COLO668 (cell line): ENCODE results near the gene SH3BP1.
"Not testable (repeated sequence)": the region's sequence is repeated elsewhere in the genome, so short reads cannot be mapped to it uniquely, and the experiment has no call there.

ENCODE experiments used
- DNase-seq: peaks from one replicate; lab custom pipeline; 2025; ENCODE audit not compliant: unreplicated experiment; lab: John Stamatoyannopoulos, UW

SH3BP1 gene

GRCh38 chr22:37675930-37676735, 36.7 kb downstream of the SH3BP1 start:
- DNase-seq: no peak

GRCh38 chr22:37676736-37677492, 37.4 kb downstream of the SH3BP1 start:
- DNase-seq: peak; percentile 86

GRCh38 chr22:37677493-37677974, 38.1 kb downstream of the SH3BP1 start:
- DNase-seq: no peak

- DNase-seq: no peak
Observed at GRCh38 chr22:37678372-37678771, 38.9 kb downstream of the SH3BP1 start.

GRCh38 chr22:37679670-37680069, 40.2 kb downstream of the SH3BP1 start:
- no peak for DNase-seq

GRCh38 chr22:37680191-37680851, 40.9 kb downstream of the SH3BP1 start:
- no peak for DNase-seq

GRCh38 chr22:37681001-37681424, 41.5 kb downstream of the SH3BP1 start:
- DNase-seq: no peak

GRCh38 chr22:37681556-37682049, 42.1 kb downstream of the SH3BP1 start:
- peak; percentile 71 for DNase-seq

GRCh38 chr22:37684803-37685615, 45.5 kb downstream of the SH3BP1 start:
- DNase-seq: no peak

- DNase-seq: peak; percentile 87
Observed at GRCh38 chr22:37686002-37686982, 46.8 kb downstream of the SH3BP1 start, which contains the start of gene NOL12. Gene NOL12, plus strand, starts transcription at chr22:37686343. Its CDS starts 50 bp downstream, at chr22:37686393.

GRCh38 chr22:37690407-37690806, 50.9 kb downstream of the SH3BP1 start:
- DNase-seq: no peak

- no peak for DNase-seq
Observed at GRCh38 chr22:37690901-37691504, 51.5 kb downstream of the SH3BP1 start.

GRCh38 chr22:37692627-37693285, 53.3 kb downstream of the SH3BP1 start:
- DNase-seq: no peak

- DNase-seq: not testable (repeated sequence)
Observed at GRCh38 chr22:37694131-37694530, 54.7 kb downstream of the SH3BP1 start.

- DNase-seq: not testable (repeated sequence)
Observed at GRCh38 chr22:37696260-37696656, 56.8 kb downstream of the SH3BP1 start.

- DNase-seq: peak; percentile 88
Observed at GRCh38 chr22:37696657-37697537, 57.4 kb downstream of the SH3BP1 start, which contains the start of gene TRIOBP. Gene TRIOBP, plus strand, starts transcription at chr22:37697048. Its CDS starts 4,318 bp downstream, at chr22:37701366.

GRCh38 chr22:37697538-37697835, 58.0 kb downstream of the SH3BP1 start:
- DNase-seq: no peak
